HUES6 (cell line): ENCODE measurements around the gene DBNL.

Experiments used
- H3K27ac ChIP-seq: 2 replicates; pipeline ENCODE4 v1.7.0; 2013; ENCODE audit warnings: low read depth, mild to moderate bottlenecking, low read length, inconsistent platforms
- H3K27me3 ChIP-seq: 2 replicates; pipeline ENCODE4 v1.6.1; 2013; ENCODE audit warnings: low read length; ENCODE audit not compliant: control insufficient read depth, insufficient read depth
- H3K36me3 ChIP-seq: 2 replicates; pipeline ENCODE4 v1.6.1; 2013; ENCODE audit warnings: low read length; ENCODE audit not compliant: control insufficient read depth, insufficient read depth
- H3K4me1 ChIP-seq: 2 replicates; pipeline ENCODE4 v1.6.1; 2013; ENCODE audit warnings: low read length; ENCODE audit not compliant: control insufficient read depth, insufficient read depth
- H3K4me3 ChIP-seq: 2 replicates; pipeline ENCODE4 v1.5.1; 2013; ENCODE audit warnings: low read depth, low read length
- H3K9ac ChIP-seq: one replicate; pipeline ENCODE4 v1.6.1; 2013; ENCODE audit warnings: mild to moderate bottlenecking, low read length
- H3K9me3 ChIP-seq: 2 replicates; pipeline ENCODE4 v1.6.1; 2013; ENCODE audit warnings: low read depth, low read length; ENCODE audit not compliant: control insufficient read depth, insufficient read depth

The DBNL gene

GRCh38 chr7:44057849-44058758 lies 13.6 kb downstream of the DBNL start:
- H3K36me3 ChIP-seq: peaks cover 79% of the 10 kb centered on the region
- no peak overlapping the region for H3K4me3 ChIP-seq
- H3K9me3 ChIP-seq: no peaks in the 10 kb centered on the region

GRCh38 chr7:44058759-44059218 lies 14.3 kb downstream of the DBNL start:
- peaks cover 4% of the 10 kb centered on the region for H3K4me1 ChIP-seq
- H3K27me3 ChIP-seq: no peaks in the 10 kb centered on the region
- H3K27ac ChIP-seq: no peak overlapping the region
- peaks cover 75% of the 10 kb centered on the region for H3K36me3 ChIP-seq
- H3K4me3 ChIP-seq: no peak overlapping the region
- H3K9me3 ChIP-seq: no peaks in the 10 kb centered on the region
- no peak overlapping the region for H3K9ac ChIP-seq

More at GRCh38 chr7:44057849-44058758, 13.6 kb downstream of the DBNL start:
- H3K4me1 ChIP-seq: no peaks in the 10 kb centered on the region
- no peaks in the 10 kb centered on the region for H3K27me3 ChIP-seq
- no peak overlapping the region for H3K27ac ChIP-seq
- H3K9ac ChIP-seq: no peak overlapping the region

GRCh38 chr7:44059219-44060090 lies 15.0 kb downstream of the DBNL start:
- peaks cover 11% of the 10 kb centered on the region for H3K4me1 ChIP-seq
- no peaks in the 10 kb centered on the region for H3K27me3 ChIP-seq
- H3K4me3 ChIP-seq: no peak overlapping the region
- peaks cover 72% of the 10 kb centered on the region for H3K36me3 ChIP-seq
- no peaks in the 10 kb centered on the region for H3K9me3 ChIP-seq
- no peak overlapping the region for H3K9ac ChIP-seq
- H3K27ac ChIP-seq: no peak overlapping the region

GRCh38 chr7:44060091-44060947 lies 15.8 kb downstream of the DBNL start:
- peaks cover 67% of the 10 kb centered on the region for H3K36me3 ChIP-seq

GRCh38 chr7:44060948-44061644 lies 16.6 kb downstream of the DBNL start:
- H3K27me3 ChIP-seq: no peaks in the 10 kb centered on the region
- H3K4me3 ChIP-seq: no peak overlapping the region
- H3K27ac ChIP-seq: no peak overlapping the region
- H3K4me1 ChIP-seq: peaks cover 27% of the 10 kb centered on the region
- H3K36me3 ChIP-seq: peaks cover 65% of the 10 kb centered on the region
- no peak overlapping the region for H3K9ac ChIP-seq
- no peaks in the 10 kb centered on the region for H3K9me3 ChIP-seq

More at GRCh38 chr7:44060091-44060947, 15.8 kb downstream of the DBNL start:
- H3K4me3 ChIP-seq: no peak overlapping the region
- H3K9ac ChIP-seq: no peak overlapping the region
- H3K27ac ChIP-seq: no peak overlapping the region
- H3K27me3 ChIP-seq: no peaks in the 10 kb centered on the region
- H3K9me3 ChIP-seq: no peaks in the 10 kb centered on the region
- peaks cover 19% of the 10 kb centered on the region for H3K4me1 ChIP-seq

GRCh38 chr7:44061645-44062179 lies 17.2 kb downstream of the DBNL start:
- Histone ChIP-seq H3K4me1 (peaks cover 32% of the 10 kb centered on the region), H3K27ac (no peak overlapping the region), H3K4me3 (no peak overlapping the region), H3K36me3 (peaks cover 59% of the 10 kb centered on the region), H3K9me3 (no peaks in the 10 kb centered on the region), H3K27me3 (no peaks in the 10 kb centered on the region), H3K9ac (no peak overlapping the region)

- H3K27me3 ChIP-seq: peaks cover 5% of the 10 kb centered on the region; the same call in 1 of the 2 replicates
- peaks cover 32% of the 10 kb centered on the region for H3K4me1 ChIP-seq
- no peak overlapping the region for H3K27ac ChIP-seq
- H3K9me3 ChIP-seq: no peaks in the 10 kb centered on the region
- no peak overlapping the region for H3K4me3 ChIP-seq
- H3K36me3 ChIP-seq: peaks cover 53% of the 10 kb centered on the region
- no peak overlapping the region for H3K9ac ChIP-seq
Observed at GRCh38 chr7:44062180-44062902, 17.8 kb downstream of the DBNL start.

- Histone ChIP-seq H3K27ac (no peak overlapping the region), H3K9me3 (no peaks in the 10 kb centered on the region), H3K4me1 (peaks cover 32% of the 10 kb centered on the region), H3K36me3 (peaks cover 47% of the 10 kb centered on the region), H3K9ac (no peak overlapping the region), H3K27me3 (peaks cover 9% of the 10 kb centered on the region; the same call in 1 of the 2 replicates), H3K4me3 (no peak overlapping the region)
Observed at GRCh38 chr7:44062903-44063295, 18.4 kb downstream of the DBNL start.

- H3K36me3 ChIP-seq: peaks cover 41% of the 10 kb centered on the region
- no peak overlapping the region for H3K9ac ChIP-seq
- H3K4me1 ChIP-seq: peaks cover 32% of the 10 kb centered on the region
- H3K4me3 ChIP-seq: peak overlapping the region; percentile 45
- H3K27ac ChIP-seq: no peak overlapping the region
- H3K27me3 ChIP-seq: peaks cover 16% of the 10 kb centered on the region; the same call in 1 of the 2 replicates
- H3K9me3 ChIP-seq: no peaks in the 10 kb centered on the region
Observed at GRCh38 chr7:44063547-44063893, 19.0 kb downstream of the DBNL start.
